ENCODE data around the gene C1S.

DNA sequence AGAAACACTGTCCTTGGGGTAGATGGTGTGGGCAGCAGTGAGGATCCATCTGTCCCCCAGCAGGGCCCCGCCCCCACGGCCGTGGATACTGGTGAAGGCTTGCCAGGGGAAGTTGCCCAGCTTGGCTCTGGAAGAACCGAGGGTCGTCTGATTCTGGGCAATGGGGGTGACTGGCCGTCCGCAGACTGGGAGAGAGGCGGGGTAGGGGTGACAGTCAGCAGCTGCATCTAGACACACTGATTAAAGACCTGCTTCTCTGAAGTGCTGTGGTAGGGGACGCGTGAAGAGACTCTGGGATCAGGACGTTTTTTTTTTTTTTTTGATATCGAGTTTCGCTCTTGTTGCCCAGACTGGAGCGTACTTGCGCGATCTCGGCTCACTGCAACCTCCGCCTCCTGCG is 36.5 kb downstream of the C1S start:
- no peak for TF ChIP-seq FOXM1 (IDR thresholded peaks at IDR 0.05; ENCODE audit: borderline replicate concordance, low read depth)
- TF ChIP-seq REST (IDR thresholded peaks at IDR 0.05; ENCODE audit: low read depth) = no peak
- TF ChIP-seq CREB1 (IDR thresholded peaks at IDR 0.05; ENCODE audit: low read depth) = no peak
- no peak for TF ChIP-seq TEAD4 (IDR thresholded peaks at IDR 0.05)
- no peak for TF ChIP-seq RAD21 (IDR thresholded peaks at IDR 0.05; ENCODE audit: low read depth)
- no peak for TF ChIP-seq CEBPB (IDR thresholded peaks at IDR 0.05)
